Measurements from ENCODE around the gene SLC43A2.
"Not testable (repeated sequence)": the region's sequence is repeated elsewhere in the genome, so short reads cannot be mapped to it uniquely, and the experiment has no call there.

The SLC43A2 gene

DNA sequence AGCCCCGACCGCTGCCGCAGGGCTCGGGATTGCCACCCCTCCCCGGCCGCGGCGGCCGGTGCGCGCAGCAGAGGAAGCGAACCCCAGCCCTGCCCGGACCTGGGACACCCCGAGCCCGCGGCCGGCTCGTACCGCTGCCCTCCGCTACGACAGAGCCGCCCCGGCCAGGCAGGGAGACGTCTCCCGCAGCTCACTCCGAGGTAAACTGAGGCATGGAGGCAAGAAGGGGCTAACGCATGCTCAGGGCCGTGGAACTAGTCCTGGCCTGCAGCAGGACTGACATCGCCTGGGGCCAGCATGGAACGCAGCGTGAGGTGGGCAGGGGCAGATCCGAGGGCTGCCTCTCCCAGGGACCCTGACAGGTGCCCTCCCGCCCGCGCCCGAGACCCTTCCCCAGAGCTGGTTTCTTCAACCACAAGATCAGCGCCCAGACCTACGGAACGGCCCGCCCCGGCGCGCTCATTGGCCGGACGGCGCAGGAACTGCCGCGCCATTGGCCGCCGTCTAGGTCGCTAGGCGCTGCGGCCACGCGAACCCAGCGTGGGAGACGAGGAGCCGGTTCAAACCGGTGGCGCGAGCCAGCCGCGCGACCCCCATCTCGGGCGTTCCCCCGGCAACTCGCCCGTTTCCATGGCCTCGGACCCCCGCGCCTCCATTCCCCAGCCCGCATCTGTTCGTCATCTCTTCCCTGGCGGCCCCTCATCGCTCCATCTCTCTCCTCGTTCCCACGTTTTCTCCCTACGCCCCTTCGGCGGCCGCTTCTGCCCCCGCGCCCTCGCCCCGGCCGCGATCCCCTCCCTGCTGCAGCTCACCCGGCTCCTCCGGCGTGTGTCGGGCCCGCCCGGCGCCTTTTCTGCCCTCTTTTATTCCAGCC, at the start of gene SLC43A2:
SLC43A2 (minus strand) TSS at position 853 of the 874 bp plus-strand sequence. CDS start 960 bp downstream, outside the sequence.
- DNase-seq = peak; percentile 55 to 60

GRCh38 chr17:1676401-1676800, 47.8 kb upstream of the SLC43A2 start:
- no peak for DNase-seq

DNA sequence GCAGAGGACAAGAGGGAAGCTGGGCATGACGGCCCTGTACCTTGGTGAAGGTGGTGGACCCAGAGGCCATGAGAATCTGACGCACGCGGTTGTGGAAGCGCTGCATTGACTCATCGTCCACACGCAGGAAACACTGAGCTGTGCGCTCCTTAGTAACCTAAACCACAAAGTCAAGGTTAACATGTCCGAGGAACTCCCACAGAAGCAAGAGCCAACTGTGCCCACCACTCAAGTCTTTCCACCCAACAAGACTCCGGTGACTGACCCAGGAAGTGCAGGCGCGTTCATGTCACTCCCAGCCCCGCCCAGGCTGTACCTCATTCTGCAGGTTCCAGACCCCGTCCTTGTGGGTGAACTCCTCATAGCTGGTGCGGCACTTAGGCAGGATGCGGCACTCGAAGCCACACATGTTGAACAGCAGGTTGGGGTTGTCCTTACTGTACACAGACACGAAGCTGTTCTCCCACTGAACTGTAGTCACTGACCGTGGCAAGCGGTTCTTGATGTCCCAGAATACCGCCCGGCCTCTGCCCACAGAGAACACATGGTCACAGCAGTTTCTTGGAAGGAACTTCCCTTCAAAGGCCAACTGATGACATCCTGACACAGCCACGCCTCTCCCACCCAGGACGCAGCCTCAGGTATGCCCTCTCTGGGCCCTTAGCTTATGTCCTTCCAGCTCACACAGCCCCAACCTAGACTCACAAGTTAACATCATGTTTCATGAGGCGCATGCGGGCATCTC, 44.6 kb upstream of the SLC43A2 start:
- peak in 1 of 2 experiments; percentile 9 for DNase-seq

DNA sequence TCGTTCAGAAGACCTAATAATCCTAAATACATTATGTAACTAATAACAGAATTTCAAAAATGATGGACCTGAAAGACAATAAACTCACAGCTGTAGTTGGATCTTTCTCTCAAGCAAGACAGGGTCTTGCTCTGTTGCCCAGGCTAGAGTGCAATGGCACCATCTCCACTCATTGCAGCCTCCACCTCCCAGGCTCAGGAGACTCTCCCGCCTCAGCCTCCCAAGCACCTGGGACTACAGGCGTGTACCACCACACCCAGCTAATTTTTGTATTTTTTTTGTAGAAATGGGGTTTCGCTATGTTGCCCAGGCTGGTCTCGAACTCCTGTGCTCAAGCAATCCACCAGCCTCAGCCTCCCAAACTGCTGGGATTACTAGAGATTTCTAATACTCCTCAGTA, 35.3 kb upstream of the SLC43A2 start:
- not testable (repeated sequence) for DNase-seq

DNA sequence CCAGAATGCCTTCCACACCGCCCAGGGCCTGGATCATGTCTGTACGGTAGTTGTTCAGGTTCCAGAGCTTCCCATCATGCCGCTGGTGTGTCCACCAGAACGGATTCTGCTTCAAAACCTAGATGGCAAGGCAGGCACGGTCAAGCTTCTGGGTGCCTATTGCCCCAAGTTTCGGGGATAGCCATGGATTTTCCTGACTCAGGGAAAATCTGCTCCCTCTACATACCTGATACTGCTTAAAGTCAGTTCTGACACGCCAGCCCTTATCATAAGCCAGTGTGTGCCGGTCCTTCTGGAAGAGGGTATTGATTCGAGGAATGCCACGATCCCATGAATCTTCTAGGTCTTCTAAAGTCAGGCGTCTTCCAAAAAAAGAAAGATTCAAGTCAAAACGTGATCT, 32.4 kb upstream of the SLC43A2 start:
- DNase-seq = no peak

DNA sequence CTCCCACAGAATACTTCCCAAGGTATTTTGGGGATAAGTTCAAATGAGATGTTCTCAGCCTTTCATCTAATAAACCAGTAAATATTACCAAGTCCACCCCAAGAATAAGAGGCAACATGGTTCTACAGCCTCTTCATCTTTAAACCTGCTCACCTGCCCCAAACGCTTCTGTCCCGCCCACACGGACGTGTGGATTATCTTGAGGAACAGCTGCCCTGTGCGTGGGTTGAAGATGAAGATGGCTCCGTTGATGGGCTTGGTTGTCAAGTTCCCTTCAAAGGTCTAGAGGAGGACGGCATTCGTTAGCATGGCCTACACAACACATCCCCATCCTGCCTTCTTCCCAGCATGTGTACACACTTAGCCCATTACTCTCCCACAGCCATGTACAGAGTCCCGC, 29.5 kb upstream of the SLC43A2 start:
- no peak for DNase-seq

DNA sequence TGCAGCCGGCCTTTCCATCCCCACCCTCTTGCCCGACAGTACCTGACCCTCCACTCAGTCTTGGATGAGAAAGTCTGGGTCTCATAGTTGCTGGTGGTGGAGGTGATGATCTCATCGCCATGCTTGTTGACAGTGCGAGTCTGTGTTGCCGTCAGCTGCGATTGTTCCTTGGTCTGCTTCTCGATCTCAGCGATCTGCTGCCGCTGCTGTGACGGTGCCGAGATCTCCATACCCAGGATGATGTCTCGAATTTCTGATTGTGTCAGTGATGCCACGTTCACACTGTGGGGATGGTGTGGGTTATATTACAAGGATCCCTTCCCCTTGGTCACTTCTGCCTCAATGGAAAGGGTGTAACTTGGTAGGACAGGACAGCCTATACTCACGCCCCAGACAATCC, 25.1 kb upstream of the SLC43A2 start:
- no peak for DNase-seq

GRCh38 chr17:1652794-1653193, 24.2 kb upstream of the SLC43A2 start:
- not testable (repeated sequence) for DNase-seq

DNA sequence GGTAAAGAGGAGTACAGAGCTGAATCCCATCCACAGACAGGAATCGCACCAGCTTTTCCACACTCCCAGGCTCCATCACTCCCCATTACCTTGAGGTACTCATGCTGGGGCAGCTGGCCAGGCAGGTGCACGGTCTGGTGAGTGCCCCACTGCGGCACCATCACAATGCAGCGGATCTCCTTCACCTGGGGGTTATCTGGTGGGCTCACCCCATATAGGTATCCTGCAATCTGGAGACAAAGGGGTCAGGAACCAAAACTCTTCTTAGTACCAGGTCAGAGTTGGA, 22.9 kb upstream of the SLC43A2 start:
- no peak for DNase-seq

- no peak for DNase-seq
Observed at GRCh38 chr17:1650731-1651558, 22.3 kb upstream of the SLC43A2 start.

- DNase-seq = no peak
Observed at GRCh38 chr17:1649844-1650501, 21.3 kb upstream of the SLC43A2 start, which contains the start of gene RILP. TSS of gene RILP (minus strand) at chr17:1649866. CDS start at chr17:1649804, 62 bp downstream.

GRCh38 chr17:1648963-1649843, 20.6 kb upstream of the SLC43A2 start:
- DNase-seq = peak; percentile 89 to 90

DNA sequence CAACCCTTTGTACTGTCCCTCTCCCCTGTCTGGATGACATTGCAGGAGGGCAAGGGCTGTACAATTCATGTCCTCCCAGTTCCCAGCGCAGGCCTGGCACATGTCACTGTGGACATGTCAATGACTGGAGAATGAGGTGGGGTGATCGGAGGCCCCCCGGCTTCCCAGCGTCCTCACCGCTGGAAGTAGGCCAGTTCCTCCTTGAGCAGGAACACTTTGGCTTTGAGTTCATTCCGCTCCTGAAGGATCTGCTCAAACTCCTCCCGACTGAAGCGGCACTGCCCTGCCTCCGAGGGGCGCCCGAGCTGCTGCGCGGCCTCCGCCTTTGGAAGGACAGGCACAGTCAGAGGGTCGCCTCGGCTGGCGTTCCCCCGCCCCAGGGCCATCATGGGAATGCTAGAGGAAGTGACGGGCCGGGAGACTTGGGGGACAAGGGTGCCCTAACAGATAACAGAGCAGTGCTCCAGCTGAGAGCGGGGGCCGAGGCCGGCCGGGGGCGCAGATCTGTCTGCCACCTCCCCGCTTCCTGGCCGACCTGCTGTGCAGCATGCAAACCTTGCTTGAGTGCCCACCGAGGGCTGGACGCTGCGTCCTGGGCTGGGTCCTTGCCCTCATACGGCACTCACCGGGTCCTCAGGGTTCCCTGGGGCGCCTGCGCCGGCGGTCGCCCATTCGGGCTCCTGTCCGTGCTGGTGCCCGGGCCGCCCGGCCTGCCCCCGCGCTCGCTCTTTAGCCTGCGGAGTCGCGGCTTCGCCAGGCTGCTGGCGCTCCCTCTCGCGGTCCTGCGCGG, 19.7 kb upstream of the SLC43A2 start:
- no peak for DNase-seq

- no peak for DNase-seq
Observed at GRCh38 chr17:1647802-1648171, 19.2 kb upstream of the SLC43A2 start.

DNA sequence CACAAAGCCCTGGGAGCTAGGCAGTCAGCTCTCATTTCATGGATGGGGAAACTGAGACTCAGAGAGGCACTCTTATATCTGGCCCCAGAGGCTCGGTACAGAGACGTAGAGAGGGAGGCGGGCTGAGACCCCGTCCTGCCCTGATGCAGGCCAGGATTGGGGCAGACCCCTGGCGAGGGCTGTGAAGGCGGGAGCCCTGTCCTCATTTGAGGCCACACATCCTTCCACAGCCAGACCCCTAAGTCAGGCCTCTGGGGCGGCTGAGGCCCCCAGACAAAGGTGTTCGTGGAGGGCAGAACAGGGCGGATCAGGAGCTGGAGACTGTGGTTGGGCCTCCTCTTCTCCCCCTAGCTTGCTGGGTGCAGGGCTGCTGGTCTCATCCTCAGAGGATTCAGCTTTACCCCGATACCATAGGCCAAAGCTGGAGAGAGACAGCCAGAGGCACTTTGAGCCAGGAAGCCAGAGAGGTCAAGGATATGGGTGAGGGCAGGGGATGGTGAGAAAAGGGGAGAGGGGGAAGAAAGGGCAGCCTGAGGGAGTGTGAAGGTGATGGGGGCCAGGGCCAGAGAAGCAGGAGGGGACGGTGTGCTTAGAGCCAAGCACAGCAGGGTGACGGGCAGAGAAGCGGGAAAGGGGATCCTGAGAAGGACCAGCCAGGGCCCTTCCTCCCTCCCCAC, 17.7 kb upstream of the SLC43A2 start:
- DNase-seq = no peak

GRCh38 chr17:1645207-1646171, 16.9 kb upstream of the SLC43A2 start, which contains the start of gene SCARF1:
TSS of gene SCARF1 (minus strand) at chr17:1645732. CDS start at chr17:1645697, 35 bp downstream.
- no peak for DNase-seq

GRCh38 chr17:1644493-1645206, 16.0 kb upstream of the SLC43A2 start:
- DNase-seq = peak; percentile 31 to 37

GRCh38 chr17:1643999-1644492, 15.4 kb upstream of the SLC43A2 start:
- DNase-seq = no peak
